Ovary (tissue), 9 donors: ENCODE measurements around the gene C7. TPM values are rescaled to one million over a fixed set of nuclear protein-coding genes. Genes with fewer than 3 reads are reported as not detected.

Experiments
- DNase-seq, 5 donors: peaks; one replicate each; pipeline ENCODE4 v3.0.0-alpha.2; 2019 to 2020
- H3K27ac ChIP-seq, 2 donors: fragments of 200-600 bp; one replicate each; pipeline versions ENCODE4 v1.5.1 to v1.8.0; 2019 to 2022
- H3K27me3 ChIP-seq: fragments of 200-600 bp; one replicate; pipeline ENCODE4 v1.8.0; 2022
- H3K36me3 ChIP-seq: fragments of 200-600 bp; sonication (generic); one replicate; pipeline ENCODE4 v1.5.1; 2019
- H3K4me1 ChIP-seq: one replicate; pipeline ENCODE4 v1.8.1; 2013; ENCODE audit warnings: mild to moderate bottlenecking, moderate library complexity; ENCODE audit not compliant: insufficient read depth
- H3K4me3 ChIP-seq: fragments of 200-600 bp; sonication (generic); one replicate; pipeline ENCODE4 v1.5.1; 2017
- H3K9me3 ChIP-seq, 2 donors: fragments of 200-600 bp in 1 of 2; sonication (generic) in 1 of 2; one replicate each; pipeline versions ENCODE4 v1.5.1 to v1.8.1; 2013 to 2019; ENCODE audit warnings: mild to moderate bottlenecking in 1 of 2, moderate library complexity in 1 of 2
- EP300 ChIP-seq: sonication (generic); formaldehyde crosslinking; IDR thresholded peaks from one replicate; pipeline ENCODE4 v1.6.1; 2017; ENCODE audit warnings: antibody characterized with exemption
- POLR2A ChIP-seq: fragments of 450-650 bp; IDR thresholded peaks from one replicate; pipeline ENCODE4 v1.6.1; 2017; ENCODE audit warnings: antibody characterized with exemption, mild to moderate bottlenecking, moderate library complexity
- WGBS, 3 donors: extraction: QIAGEN DNeasy Blood & Tissue Kit in 1 of 3; methylation state at CpG; one replicate each; pipeline versions ENCODE4 v1.1.5 to v1.1.7; 2013 to 2017; 5-methylcytosine and 5-hydroxymethylcytosine counted together
- intact Hi-C, 4 donors: fragments of 100-400 bp; cut with DNase I; formaldehyde crosslinking; loops; one replicate each; pipeline versions ENCODE4 v1.11.0 to v1.15.1; 2022 to 2023
- polyA plus RNA-seq, 2 donors: library from polyadenylated mRNA; stranded (reverse); fragments of 200-250 nt in 1 of 2; fragments of 350-450 nt in 1 of 2; fragmentation: Illumina TruSeq in 1 of 2; extraction: RNeasy Lipid Tissue Mini Kit (QIAGEN cat#74804) in 1 of 2; gene quantifications; one replicate each; pipeline ENCODE4 v1.2.3, GENCODE V29; 2013 to 2014
- total RNA-seq, 7 donors: library from RNA; depleted of rRNA in 2 of 7; stranded (reverse); fragments of >200 nt in 2 of 7; fragmentation: NEBNext Ultra II Directional in 3 of 7; extraction: Animal tissue kit (Norgen Biotek cat#: 25700) in 3 of 7; gene quantifications; one replicate each; pipeline versions ENCODE4 v1.1.0 to v1.2.4, GENCODE V29; 2016 to 2023
- TF ChIP-seq, protein P1 (sequence below), 3 donors: fragments of 450-650 bp in 2 of 3; fragments of 200-600 bp in 1 of 3; IDR thresholded peaks; one replicate each; pipeline versions ENCODE4 v1.5.1 to v1.8.0; 2016 to 2022; ENCODE audit warnings: antibody characterized with exemption in 3 of 3, mild to moderate bottlenecking in 1 of 3
- donor health status: DM: no; HTN: no; CAD: no; lungs with moderate emphysema.
- donor health status: DM: no; HTN: no; CAD: no.
- donor health status: Bipolar disorder and iron deficiency.
- donor health status: DM: yes; HTN: yes; CAD: no.
- donor health status: DM: no; HTN: no; CAD: no.
- donor health status: DM: yes; HTN: yes; CAD: no.

C7 gene
- total and polyA plus RNA-seq, 9 donors, result 205 to 2,709 (median 1,224) TPM

DNA sequence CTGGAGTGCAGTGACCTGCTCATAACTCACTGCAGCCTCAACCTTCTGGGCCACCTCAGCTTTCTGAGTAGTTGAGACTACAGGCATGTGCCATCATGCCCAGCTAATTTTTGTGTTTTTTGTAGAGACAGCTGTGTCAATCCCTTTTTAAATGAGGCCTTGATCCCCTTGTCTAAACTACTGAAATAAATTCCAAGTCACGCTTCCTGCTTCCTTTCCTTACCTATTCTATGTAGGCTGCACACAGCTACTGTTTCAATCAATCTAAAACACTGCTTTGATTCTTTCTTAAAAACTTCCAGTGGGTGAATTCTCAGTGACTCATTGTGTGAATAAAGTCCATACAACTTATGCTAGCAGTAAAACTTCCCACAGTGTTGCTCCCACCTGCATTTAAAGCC lies 2.9 kb upstream of the C7 start:
- no peak overlapping the region for H3K4me3 ChIP-seq
- DNase-seq, result no peak
- 94 to 95% (median 94%) methylated on average over 1 of the region's 1 CpG for WGBS, 3 donors
- no peaks in the 10 kb centered on the region for H3K27me3 ChIP-seq
- intact Hi-C loops, result loop anchor here in 3 of 4 donors (5.0 to 10.0 kb wide), 3 partner anchors 361 to 938 kb away; partner anchors contain the start of gene PLCXD3 (in 1 of the 3)
- peaks cover 7% of the 10 kb centered on the region for H3K4me1 ChIP-seq
- no peaks in the 10 kb centered on the region for H3K36me3 ChIP-seq
- H3K9me3 ChIP-seq, result no peaks in the 10 kb centered on the region
- no peak for TF ChIP-seq EP300
- TF ChIP-seq POLR2A, result no peak
- H3K27ac ChIP-seq, result no peak overlapping the region

DNA sequence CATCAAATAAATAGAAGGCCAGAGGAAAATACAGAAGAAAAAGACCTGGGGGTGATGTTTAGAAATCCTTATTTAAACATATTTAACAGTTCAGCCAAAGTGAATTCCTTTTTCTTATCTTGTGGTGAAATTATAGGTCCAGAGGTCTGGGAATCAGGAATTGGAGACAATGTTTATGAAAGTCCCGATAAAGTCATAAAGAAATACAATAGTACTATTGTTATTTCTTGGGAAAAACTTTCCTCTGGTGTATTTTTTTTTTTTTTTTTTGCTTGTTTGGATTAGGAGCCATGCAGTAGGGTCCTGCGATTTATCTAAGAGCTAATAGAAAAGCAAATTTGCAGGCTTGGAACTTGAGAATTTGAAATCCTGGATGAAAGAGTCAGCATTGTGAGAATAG lies 426 bp downstream of the C7 start:
- Histone ChIP-seq H3K36me3 (no peaks in the 10 kb centered on the region), H3K4me3 (peak overlapping the region; percentile 29), H3K9me3 (no peaks in the 10 kb centered on the region), H3K27me3 (no peaks in the 10 kb centered on the region), H3K27ac (peak overlapping the region in 1 of 2 donors; percentile 55), H3K4me1 (peaks cover 5% of the 10 kb centered on the region)
- DNase-seq, result no peak
- intact Hi-C loops, result loop anchor here in 3 of 4 donors (5.0 to 10.0 kb wide), 3 partner anchors 358 to 935 kb away; partner anchors contain the start of gene PLCXD3 (in 1 of the 3)
- WGBS, 3 donors, result 8 to 15% (median 8%) methylated on average over 2 of the region's 2 CpGs
- TF ChIP-seq POLR2A (no peak), EP300 (no peak)
- TF ChIP-seq, protein P1, sequence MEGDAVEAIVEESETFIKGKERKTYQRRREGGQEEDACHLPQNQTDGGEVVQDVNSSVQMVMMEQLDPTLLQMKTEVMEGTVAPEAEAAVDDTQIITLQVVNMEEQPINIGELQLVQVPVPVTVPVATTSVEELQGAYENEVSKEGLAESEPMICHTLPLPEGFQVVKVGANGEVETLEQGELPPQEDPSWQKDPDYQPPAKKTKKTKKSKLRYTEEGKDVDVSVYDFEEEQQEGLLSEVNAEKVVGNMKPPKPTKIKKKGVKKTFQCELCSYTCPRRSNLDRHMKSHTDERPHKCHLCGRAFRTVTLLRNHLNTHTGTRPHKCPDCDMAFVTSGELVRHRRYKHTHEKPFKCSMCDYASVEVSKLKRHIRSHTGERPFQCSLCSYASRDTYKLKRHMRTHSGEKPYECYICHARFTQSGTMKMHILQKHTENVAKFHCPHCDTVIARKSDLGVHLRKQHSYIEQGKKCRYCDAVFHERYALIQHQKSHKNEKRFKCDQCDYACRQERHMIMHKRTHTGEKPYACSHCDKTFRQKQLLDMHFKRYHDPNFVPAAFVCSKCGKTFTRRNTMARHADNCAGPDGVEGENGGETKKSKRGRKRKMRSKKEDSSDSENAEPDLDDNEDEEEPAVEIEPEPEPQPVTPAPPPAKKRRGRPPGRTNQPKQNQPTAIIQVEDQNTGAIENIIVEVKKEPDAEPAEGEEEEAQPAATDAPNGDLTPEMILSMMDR (IDR thresholded peaks at IDR 0.05), result no peak

DNA sequence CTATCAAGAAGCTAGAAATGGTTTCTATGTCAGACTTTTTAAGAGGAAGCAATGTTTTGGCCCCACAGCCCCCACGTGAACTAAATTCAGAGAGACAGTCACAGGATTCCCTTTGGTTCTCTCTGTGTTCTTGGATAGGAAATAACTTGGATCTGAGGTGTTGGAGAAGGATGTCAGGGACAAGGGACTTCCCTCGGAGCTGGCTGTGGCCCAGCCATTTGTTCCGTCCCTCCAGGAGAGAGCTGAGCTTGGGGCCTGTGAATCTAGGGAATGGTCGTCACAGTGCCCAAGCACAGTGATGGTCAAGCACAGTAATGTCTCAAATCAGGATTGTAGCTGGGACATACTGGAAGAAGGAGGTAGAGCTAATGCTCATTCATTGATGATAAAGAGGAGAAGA lies 2.0 kb downstream of the C7 start:
- intact Hi-C loops, result no loop called here
- peak in 2 of 5 donors; percentile 28 to 40 for DNase-seq
- TF ChIP-seq EP300 (no peak), POLR2A (peak; percentile 21)
- TF ChIP-seq, protein P1 (IDR thresholded peaks at IDR 0.05), result no peak
- peaks cover 1% of the 10 kb centered on the region for H3K4me1 ChIP-seq
- H3K27me3 ChIP-seq, result no peaks in the 10 kb centered on the region
- no peaks in the 10 kb centered on the region for H3K36me3 ChIP-seq
- no peak overlapping the region for H3K27ac ChIP-seq
- WGBS, 3 donors, result 20 to 32% (median 28%) methylated on average over 4 of the region's 4 CpGs
- no peaks in the 10 kb centered on the region for H3K9me3 ChIP-seq
- peak overlapping the region; percentile 29 for H3K4me3 ChIP-seq

DNA sequence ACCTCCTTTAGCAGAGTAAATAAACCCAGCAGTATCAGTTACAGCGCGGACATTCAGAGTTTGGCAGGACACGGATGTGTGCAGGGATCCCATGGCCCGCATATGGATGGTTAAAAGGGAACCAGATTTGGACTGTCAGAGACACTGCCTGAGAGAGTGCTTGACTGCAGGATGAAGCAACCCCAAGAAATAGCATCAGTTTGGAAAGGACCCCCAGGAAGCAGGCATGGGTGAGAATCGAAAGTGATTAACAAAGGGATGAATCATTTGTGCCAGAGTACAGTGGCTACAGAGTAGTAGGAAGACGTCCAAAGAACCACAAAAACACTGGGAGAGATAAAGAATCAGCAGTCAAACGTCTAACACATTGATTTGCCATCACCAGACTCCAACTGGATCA lies 5.5 kb downstream of the C7 start:
- WGBS, 3 donors, result 51 to 59% (median 55%) methylated on average over 7 of the region's 7 CpGs
- H3K4me1 ChIP-seq, result peaks cover 2% of the 10 kb centered on the region
- peak overlapping the region in 1 of 2 donors; percentile 38 for H3K27ac ChIP-seq
- intact Hi-C loops, result no loop called here
- TF ChIP-seq, protein P1 (IDR thresholded peaks at IDR 0.05), result no peak
- TF ChIP-seq EP300 (no peak), POLR2A (no peak)
- H3K27me3 ChIP-seq, result no peaks in the 10 kb centered on the region
- no peaks in the 10 kb centered on the region for H3K9me3 ChIP-seq
- no peaks in the 10 kb centered on the region for H3K36me3 ChIP-seq
- no peak for DNase-seq
- H3K4me3 ChIP-seq, result peak overlapping the region; percentile 8

- intact Hi-C loops, result no loop called here
- DNase-seq, result no peak
- 12 to 17% (median 13%) methylated on average over 3 of the region's 3 CpGs for WGBS, 3 donors
- no peaks in the 10 kb centered on the region for H3K9me3 ChIP-seq
- H3K4me1 ChIP-seq, result peaks cover 2% of the 10 kb centered on the region
- H3K36me3 ChIP-seq, result no peaks in the 10 kb centered on the region
- TF ChIP-seq, protein P1 (IDR thresholded peaks at IDR 0.05), result no peak
- TF ChIP-seq POLR2A, result no peak
- no peak for TF ChIP-seq EP300
- H3K27me3 ChIP-seq, result no peaks in the 10 kb centered on the region
- H3K4me3 ChIP-seq, result peak overlapping the region; percentile 8
- H3K27ac ChIP-seq, result peak overlapping the region in 1 of 2 donors; percentile 38
These were observed 6.1 kb downstream of the C7 start for GRCh38 chr5:40915341-40915926.
